K562 (cell line): ENCODE data around the gene THSD8. TPM values are rescaled to one million over a fixed set of nuclear protein-coding genes. Genes with fewer than 3 reads are reported as not detected.

Experiments used
- ELF1 ChIP-seq: fragments of 200-800 bp; sonication (Bioruptor generic); IDR thresholded peaks from 2 replicates; pipeline ENCODE4 v1.6.1; 2016; ENCODE audit warnings: missing genetic modification characterization, missing compliant biosample characterization
- EZH2 ChIP-seq: IDR thresholded peaks from 2 replicates; pipeline ENCODE4 v1.6.1; 2012; ENCODE audit warnings: low read depth, mild to moderate bottlenecking, inconsistent platforms, low read length, borderline replicate concordance
- GABPA ChIP-seq: fragments of 200-800 bp; sonication (Bioruptor generic); conservative IDR thresholded peaks from 2 replicates; pipeline ENCODE4 v1.6.1; 2016; ENCODE audit warnings: low read depth, missing genetic modification characterization, missing compliant biosample characterization
- HDAC2 ChIP-seq: fragments of 450-650 bp; IDR thresholded peaks from 2 replicates; pipeline ENCODE4 v1.6.1; 2016; ENCODE audit warnings: mild to moderate bottlenecking
- HDAC8 ChIP-seq: fragments of 450-650 bp; IDR thresholded peaks from 2 replicates; pipeline ENCODE4 v1.6.1; 2016; ENCODE audit warnings: mild to moderate bottlenecking, missing genetic modification characterization, moderate library complexity, missing compliant biosample characterization
- HNRNPH1 ChIP-seq: fragments of 200-400 bp; formaldehyde crosslinking; optimal IDR thresholded peaks from 2 replicates; pipeline ENCODE3; 2017; ENCODE audit warnings: low read depth, mild to moderate bottlenecking, low read length, moderate library complexity
- ID3 ChIP-seq, 2 experiments: fragments of 250-450 bp in 1 of 2; fragments of 450-650 bp in 1 of 2; sonication (Bioruptor Pico) in 1 of 2; IDR thresholded peaks; 2 replicates each; pipeline versions ENCODE4 v1.6.1 to v1.8.0; 2016 to 2021; ENCODE audit warnings: mild to moderate bottlenecking in 2 of 2, moderate library complexity in 2 of 2, missing compliant biosample characterization in 1 of 2, missing genetic modification characterization in 1 of 2
- MAZ ChIP-seq, 2 experiments: fragments of 450-650 bp in 1 of 2; sonication (generic) in 1 of 2; formaldehyde crosslinking; IDR thresholded peaks in 1 of 2; conservative IDR thresholded peaks in 1 of 2; 2 replicates each; pipeline versions ENCODE4 v1.4.0 to v1.5.0; 2020; ENCODE audit warnings: mild to moderate bottlenecking in 1 of 2, missing genetic modification reagents in 1 of 2
- MBD1 ChIP-seq: fragments of 250-450 bp; sonication (Bioruptor Pico); IDR thresholded peaks from 2 replicates; pipeline ENCODE4 v1.8.0; 2022; ENCODE audit warnings: inconsistent platforms
- MXI1 ChIP-seq: IDR thresholded peaks from 2 replicates; pipeline ENCODE4 v1.6.1; 2011; ENCODE audit warnings: low read depth, mild to moderate bottlenecking, improper control_type of control experiment, low read length
- POLR2AphosphoS2 ChIP-seq: IDR thresholded peaks from 2 replicates; pipeline ENCODE4 v1.6.1; 2012; ENCODE audit warnings: low read length, improper control_type of control experiment
- RB1 ChIP-seq: fragments of 450-650 bp; IDR thresholded peaks from 2 replicates; pipeline ENCODE4 v1.6.1; 2017; ENCODE audit warnings: low read depth, mild to moderate bottlenecking
- RBM14 ChIP-seq: fragments of 200-400 bp; formaldehyde crosslinking; IDR thresholded peaks from 2 replicates; pipeline ENCODE4 v1.6.1; 2018; ENCODE audit warnings: low read depth, mild to moderate bottlenecking, low read length, moderate library complexity, borderline replicate concordance; ENCODE audit not compliant: insufficient read depth
- SIN3A ChIP-seq, 2 experiments: fragments of 150-350 bp in 1 of 2; IDR thresholded peaks; 2 replicates each; pipeline ENCODE4 v1.6.1; 2011 to 2016; ENCODE audit warnings: borderline replicate concordance in 2 of 2, low read depth in 2 of 2, low read length in 2 of 2, mild to moderate bottlenecking in 2 of 2, moderate library complexity in 2 of 2; ENCODE audit not compliant: control insufficient read depth in 1 of 2
- SMAD3 ChIP-seq: fragments of 450-650 bp; formaldehyde crosslinking; conservative IDR thresholded peaks from 2 replicates; pipeline ENCODE4 v1.4.0; 2020; ENCODE audit warnings: mild to moderate bottlenecking
- SREBF1 ChIP-seq: fragments of 150-350 bp; IDR thresholded peaks from 2 replicates; pipeline ENCODE4 v1.6.1; 2014; ENCODE audit warnings: antibody characterized with exemption, low read depth, low read length, borderline replicate concordance
- TBL1XR1 ChIP-seq, 2 experiments: IDR thresholded peaks; 2 replicates each; pipeline ENCODE4 v1.6.1; 2012; ENCODE audit warnings: improper control_type of control experiment in 2 of 2, low read length in 2 of 2, mild to moderate bottlenecking in 1 of 2
- TSC22D4 ChIP-seq: fragments of 450-650 bp; IDR thresholded peaks from 2 replicates; pipeline ENCODE4 v1.6.1; 2016; ENCODE audit warnings: missing genetic modification characterization, missing biosample characterization, control low read depth
- ZBTB17 ChIP-seq: fragments of 450-650 bp; formaldehyde crosslinking; IDR thresholded peaks from 2 replicates; pipeline ENCODE4 v1.4.0; 2020; ENCODE audit warnings: mild to moderate bottlenecking
- ZKSCAN1 ChIP-seq: fragments of 150-350 bp; IDR thresholded peaks from 2 replicates; pipeline ENCODE4 v1.6.1; 2016; ENCODE audit warnings: low read depth, low read length
- ZNF143 ChIP-seq: sonication (generic); formaldehyde crosslinking; IDR thresholded peaks from 2 replicates; pipeline ENCODE4 v1.9.0; 2022; ENCODE audit warnings: mild to moderate bottlenecking, missing genetic modification reagents
- ZNF668 ChIP-seq: fragments of 250-450 bp; sonication (Bioruptor Pico); IDR thresholded peaks from 2 replicates; pipeline ENCODE4 v1.8.0; 2022; ENCODE audit warnings: mild to moderate bottlenecking, inconsistent platforms
- ZNF695 ChIP-seq: fragments of 450-650 bp; formaldehyde crosslinking; IDR thresholded peaks from 2 replicates; pipeline ENCODE4 v1.4.0; 2020; ENCODE audit warnings: mild to moderate bottlenecking, moderate library complexity
- ZNF780A ChIP-seq: fragments of 250-450 bp; sonication (Bioruptor Pico); IDR thresholded peaks from 2 replicates; pipeline ENCODE4 v1.5.0; 2021; ENCODE audit warnings: mild to moderate bottlenecking
- polyA plus RNA-seq, 8 experiments: library from polyadenylated mRNA; depleted of rRNA in 4 of 8; stranded (reverse) in 5 of 8; unstranded in 3 of 8; fragments of >200 nt; fragmentation: Nextera tagmentation in 2 of 8; fragmentation: Illumina TruSeq in 1 of 8; extraction: Ambion mirVana in 2 of 8; extraction: Trizol in 1 of 8; gene quantifications; 2 replicates each; pipeline versions ENCODE4 v1.2.1 to v1.2.3, GENCODE V29; 2011 to 2014; ENCODE audit warnings: inconsistent platforms in 1 of 8, missing spikeins in 1 of 8
- total RNA-seq, 7 experiments: library from RNA; depleted of rRNA in 6 of 7; stranded (reverse); fragments of >200 nt in 6 of 7; fragmentation: Illumina TruSeq in 2 of 7; extraction: Trizol in 2 of 7; gene quantifications; 2 replicates each; pipeline versions ENCODE4 v1.2.1 to v1.2.3, GENCODE V29; 2011 to 2021; ENCODE audit warnings: low replicate concordance in 1 of 7
- TF ChIP-seq, protein P1 (sequence below): fragments of 450-650 bp; IDR thresholded peaks from 2 replicates; pipeline ENCODE4 v1.6.1; 2014; ENCODE audit warnings: low read depth, mild to moderate bottlenecking, moderate library complexity, borderline replicate concordance
- TF ChIP-seq, protein P2 (sequence below): fragments of 250-450 bp; sonication (Bioruptor Pico); IDR thresholded peaks from 2 replicates; pipeline ENCODE4 v1.8.0; 2021; ENCODE audit warnings: borderline replicate concordance, mild to moderate bottlenecking, moderate library complexity; ENCODE audit not compliant: poor library complexity, severe bottlenecking

THSD8 gene
- total and polyA plus RNA-seq, 9 of the 15 experiments (the other 6 are each of a cell fraction or from before 2014, with no cell fraction given): 8.4 to 42.4 (median 19.9) TPM; not detected in 2

GRCh38 chr19:12788682-12789097 is 13.2 kb upstream of the THSD8 start (continued):
- TF ChIP-seq SREBF1 (no peak), RBM14 (no peak), ELF1 (tag) (no peak), HNRNPH1 (no peak), MAZ (CRISPR knock-in tag; conservative IDR thresholded peaks at IDR 0.05 in 1 of 2, IDR thresholded peaks at IDR 0.05 in 1 of 2) (peak in 1 of 2 experiments; percentile 45; a peak in 2 of 4 replicates), SMAD3 (CRISPR knock-in tag) (no peak), ZNF695 (CRISPR knock-in tag) (no peak), HDAC8 (no peak), MBD1 (CRISPR knock-in tag) (no peak), SIN3A (IDR thresholded peaks at IDR 0.05; ENCODE audit: borderline replicate concordance in 2 of 2, control insufficient read depth in 1 of 2, low read depth in 2 of 2, low read length in 2 of 2) (no peak), ZNF668 (no peak), TSC22D4 (tag) (no peak), ZNF143 (no peak), EZH2 (no peak), ZKSCAN1 (no peak), ID3 (CRISPR knock-in tag; IDR thresholded peaks at IDR 0.05) (no peak), ID3 (tag; IDR thresholded peaks at IDR 0.05) (no peak), ZNF780A (no peak), GABPA (no peak), HDAC2 (no peak), RB1 (no peak), ZBTB17 (CRISPR knock-in tag) (0 out of 2 replicates have a peak, but pooled peaks have one; percentile 49), TBL1XR1 (IDR thresholded peaks at IDR 0.05; ENCODE audit: low read length in 2 of 2) (no peak; a peak in 1 of 4 replicates), POLR2AphosphoS2 (no peak), MXI1 (no peak)
- TF ChIP-seq, protein P1, sequence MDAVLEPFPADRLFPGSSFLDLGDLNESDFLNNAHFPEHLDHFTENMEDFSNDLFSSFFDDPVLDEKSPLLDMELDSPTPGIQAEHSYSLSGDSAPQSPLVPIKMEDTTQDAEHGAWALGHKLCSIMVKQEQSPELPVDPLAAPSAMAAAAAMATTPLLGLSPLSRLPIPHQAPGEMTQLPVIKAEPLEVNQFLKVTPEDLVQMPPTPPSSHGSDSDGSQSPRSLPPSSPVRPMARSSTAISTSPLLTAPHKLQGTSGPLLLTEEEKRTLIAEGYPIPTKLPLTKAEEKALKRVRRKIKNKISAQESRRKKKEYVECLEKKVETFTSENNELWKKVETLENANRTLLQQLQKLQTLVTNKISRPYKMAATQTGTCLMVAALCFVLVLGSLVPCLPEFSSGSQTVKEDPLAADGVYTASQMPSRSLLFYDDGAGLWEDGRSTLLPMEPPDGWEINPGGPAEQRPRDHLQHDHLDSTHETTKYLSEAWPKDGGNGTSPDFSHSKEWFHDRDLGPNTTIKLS: no peak
- TF ChIP-seq, protein P2, sequence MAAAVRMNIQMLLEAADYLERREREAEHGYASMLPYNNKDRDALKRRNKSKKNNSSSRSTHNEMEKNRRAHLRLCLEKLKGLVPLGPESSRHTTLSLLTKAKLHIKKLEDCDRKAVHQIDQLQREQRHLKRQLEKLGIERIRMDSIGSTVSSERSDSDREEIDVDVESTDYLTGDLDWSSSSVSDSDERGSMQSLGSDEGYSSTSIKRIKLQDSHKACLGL (CRISPR knock-in tag): no peak
